NB4 (cell line): ENCODE results near the gene LPAR3.

ENCODE experiments used
- DNase-seq: peaks from one replicate; pipeline ENCODE4 v3.0.0; 2010; ENCODE audit warnings: low read depth
- H3K4me3 ChIP-seq: one replicate; pipeline ENCODE4 v1.5.1; 2011; ENCODE audit warnings: mild to moderate bottlenecking, low read depth, low read length, moderate library complexity
- MAX ChIP-seq: IDR thresholded peaks from 2 replicates; pipeline ENCODE4 v1.6.1; 2011; ENCODE audit warnings: low read depth, low read length
- MYC ChIP-seq: IDR thresholded peaks from 2 replicates; pipeline ENCODE4 v1.6.1; 2011; ENCODE audit warnings: low read depth, low read length
- POLR2A ChIP-seq: IDR thresholded peaks from 2 replicates; pipeline ENCODE4 v1.6.1; 2011; ENCODE audit warnings: mild to moderate bottlenecking; ENCODE audit not compliant: insufficient read length; ENCODE audit errors: extremely low read depth
- TF ChIP-seq, protein P1 (sequence below): IDR thresholded peaks from one replicate; pipeline ENCODE4 v1.5.1; 2012; ENCODE audit warnings: low read depth, low read length

Gene LPAR3

DNA sequence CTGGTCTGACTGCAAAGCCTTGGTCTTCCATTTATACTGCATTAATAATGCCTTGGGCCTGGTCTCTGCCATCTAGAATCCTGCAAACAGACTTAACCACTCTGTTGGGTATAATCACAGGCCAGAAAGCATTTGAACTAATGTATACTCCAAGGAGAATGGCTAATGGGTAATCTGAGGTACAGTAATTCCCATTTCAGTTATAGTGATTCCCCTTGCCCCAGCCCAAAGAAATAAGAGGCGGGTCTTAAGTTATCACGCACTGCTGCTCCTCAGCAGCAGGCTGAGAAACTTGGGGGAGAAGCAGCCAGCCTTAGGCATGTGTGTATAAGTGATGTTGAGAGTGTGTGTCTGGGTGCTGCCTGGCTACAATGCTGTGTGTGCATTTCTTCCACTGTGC is 2.4 kb downstream of the LPAR3 start:
- no peak for DNase-seq
- H3K4me3 ChIP-seq = no peak overlapping the region
- no peak for TF ChIP-seq MYC

DNA sequence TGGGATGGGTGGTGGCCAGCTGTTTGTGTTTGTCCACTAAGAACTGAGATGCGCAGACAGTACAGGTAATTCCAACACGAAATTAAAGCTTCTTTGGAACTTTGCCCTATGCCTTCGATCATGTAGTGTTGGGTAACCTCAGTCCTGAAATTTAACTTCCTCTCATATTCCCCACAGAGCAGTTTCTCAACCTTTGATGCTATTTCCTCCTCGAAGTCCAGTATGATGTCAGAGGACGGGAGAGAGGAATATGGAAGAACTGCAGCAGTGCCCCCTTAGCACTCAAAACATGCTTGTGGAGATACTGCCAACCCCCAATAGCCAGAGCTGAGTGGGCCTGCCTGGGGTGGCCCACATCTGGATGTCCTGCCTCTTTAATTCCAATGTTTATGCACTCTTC is 3.6 kb downstream of the LPAR3 start:
- TF ChIP-seq MYC = no peak
- no peak for TF ChIP-seq POLR2A
- no peak for TF ChIP-seq MAX
- TF ChIP-seq, protein P1, sequence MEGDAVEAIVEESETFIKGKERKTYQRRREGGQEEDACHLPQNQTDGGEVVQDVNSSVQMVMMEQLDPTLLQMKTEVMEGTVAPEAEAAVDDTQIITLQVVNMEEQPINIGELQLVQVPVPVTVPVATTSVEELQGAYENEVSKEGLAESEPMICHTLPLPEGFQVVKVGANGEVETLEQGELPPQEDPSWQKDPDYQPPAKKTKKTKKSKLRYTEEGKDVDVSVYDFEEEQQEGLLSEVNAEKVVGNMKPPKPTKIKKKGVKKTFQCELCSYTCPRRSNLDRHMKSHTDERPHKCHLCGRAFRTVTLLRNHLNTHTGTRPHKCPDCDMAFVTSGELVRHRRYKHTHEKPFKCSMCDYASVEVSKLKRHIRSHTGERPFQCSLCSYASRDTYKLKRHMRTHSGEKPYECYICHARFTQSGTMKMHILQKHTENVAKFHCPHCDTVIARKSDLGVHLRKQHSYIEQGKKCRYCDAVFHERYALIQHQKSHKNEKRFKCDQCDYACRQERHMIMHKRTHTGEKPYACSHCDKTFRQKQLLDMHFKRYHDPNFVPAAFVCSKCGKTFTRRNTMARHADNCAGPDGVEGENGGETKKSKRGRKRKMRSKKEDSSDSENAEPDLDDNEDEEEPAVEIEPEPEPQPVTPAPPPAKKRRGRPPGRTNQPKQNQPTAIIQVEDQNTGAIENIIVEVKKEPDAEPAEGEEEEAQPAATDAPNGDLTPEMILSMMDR = no peak
- H3K4me3 ChIP-seq = no peak overlapping the region
- peak; percentile 45 for DNase-seq

DNA sequence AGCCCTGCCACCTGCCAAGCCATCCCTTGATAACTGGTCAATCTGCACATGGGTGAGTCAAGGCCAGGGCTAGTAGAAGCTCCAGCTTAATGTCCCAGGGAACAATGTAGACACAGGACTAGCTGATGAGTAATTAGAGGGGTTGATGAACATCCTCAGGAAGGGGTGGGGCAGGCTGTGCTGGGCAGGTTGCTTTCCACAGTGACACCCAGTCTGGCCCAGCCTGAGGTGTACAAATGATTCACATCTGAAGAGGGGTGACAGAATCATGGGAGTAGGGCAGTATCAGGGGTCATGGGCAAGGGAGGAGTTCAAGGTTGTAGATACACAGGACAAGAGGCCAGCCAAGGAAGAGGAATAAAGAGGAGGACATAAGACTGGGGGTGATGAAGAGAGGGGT is 4.3 kb downstream of the LPAR3 start:
- DNase-seq = no peak
- TF ChIP-seq MAX = no peak
- TF ChIP-seq, protein P1 = no peak
- TF ChIP-seq MYC = no peak
- TF ChIP-seq POLR2A = no peak
- no peak overlapping the region for H3K4me3 ChIP-seq

GRCh38 chr1:84887261-84887934 is 5.6 kb downstream of the LPAR3 start:
- DNase-seq = no peak
- TF ChIP-seq, protein P1 = no peak
- TF ChIP-seq POLR2A (no peak), MAX (no peak), MYC (no peak)
- no peak overlapping the region for H3K4me3 ChIP-seq

GRCh38 chr1:84885469-84885868 is 7.5 kb downstream of the LPAR3 start:
- DNase-seq = no peak
- TF ChIP-seq, protein P1 = no peak
- TF ChIP-seq MYC = no peak
- TF ChIP-seq MAX = no peak
- no peak for TF ChIP-seq POLR2A
- no peak overlapping the region for H3K4me3 ChIP-seq

GRCh38 chr1:84884671-84885389 is 8.2 kb downstream of the LPAR3 start:
- no peak overlapping the region for H3K4me3 ChIP-seq
- DNase-seq = no peak
- TF ChIP-seq POLR2A (no peak), MYC (no peak), MAX (no peak)
- TF ChIP-seq, protein P1 = no peak
